ENCODE results near the gene FILIP1. TPM values are rescaled to one million over a fixed set of nuclear protein-coding genes. Genes with fewer than 3 reads are reported as not detected.

The FILIP1 gene
- polyA plus RNA-seq, 3 donors, result not detected

DNA sequence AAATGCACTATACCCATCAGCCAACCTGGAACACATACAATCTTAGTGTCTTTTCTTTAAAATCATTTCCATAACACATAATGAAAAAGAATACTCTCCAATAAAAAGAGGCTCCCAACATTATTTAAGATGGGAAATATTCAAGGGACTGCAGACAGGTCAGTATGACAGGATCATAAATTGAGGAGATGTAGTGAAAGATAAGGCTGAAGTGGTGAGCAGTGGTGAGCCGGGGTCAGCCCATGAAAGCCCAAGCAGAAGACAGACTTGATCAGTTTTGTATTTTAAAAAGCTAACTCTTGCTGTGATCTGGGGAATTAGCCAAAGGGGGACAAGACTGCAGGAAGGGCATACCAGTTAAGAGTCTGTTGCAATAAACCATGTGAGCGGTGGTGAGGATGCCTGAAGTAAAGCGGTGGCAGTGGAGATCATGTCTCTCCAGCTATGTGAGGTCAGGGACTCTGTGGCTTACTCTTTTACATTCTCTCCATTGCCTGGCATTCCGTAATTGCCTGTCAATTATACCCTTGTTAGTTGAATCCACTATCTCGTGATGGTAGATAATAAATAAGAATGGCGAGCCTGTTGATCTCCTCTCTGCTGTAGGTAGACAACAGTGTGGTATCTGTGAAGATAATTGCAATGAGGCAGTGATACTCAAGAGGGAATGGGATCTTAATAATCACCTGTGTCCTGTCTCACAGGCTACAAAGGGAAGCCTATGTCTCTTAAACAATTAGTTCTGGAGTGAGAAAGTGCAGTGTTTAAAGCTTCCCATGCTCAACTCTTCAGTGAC lies 97.4 kb downstream of the FILIP1 start:
- Histone ChIP-seq H3K27me3 (ENCODE audit: control insufficient read depth in 2 of 2, insufficient read depth in 2 of 2, low read length in 2 of 2) (no peaks in the 10 kb centered on the region), H3K4me1 (ENCODE audit: control insufficient read depth in 1 of 2, insufficient read depth in 2 of 2, low read length in 2 of 2) (no peaks in the 10 kb centered on the region), H3K9ac (ENCODE audit: insufficient read depth, low read length, poor library complexity, severe bottlenecking) (no peak overlapping the region), H3K4me2 (replicated peaks; ENCODE audit: extremely low read depth, low read length, poor library complexity, severe bottlenecking) (no peak overlapping the region), H3K27ac (ENCODE audit: low read depth in 1 of 2, low read length in 2 of 2) (no peak overlapping the region), H3K4me3 (replicated peaks in 1 of 3; ENCODE audit: low read depth in 2 of 3, low read length in 3 of 3) (no peak overlapping the region), H2AFZ (ENCODE audit: insufficient read depth, low read depth, low read length, poor library complexity, severe bottlenecking) (no peak overlapping the region), H3K9me3 (replicated peaks in 1 of 2; ENCODE audit: control insufficient read depth in 1 of 2, insufficient read depth in 1 of 2, low read length in 2 of 2) (peaks cover 0 to 3% of the 10 kb centered on the region in 2 donors), H3K36me3 (replicated peaks in 1 of 2; ENCODE audit: control insufficient read depth in 1 of 2, insufficient read depth in 2 of 2, low read length in 2 of 2) (no peaks in the 10 kb centered on the region), H4K20me1 (ENCODE audit: insufficient read depth, low read length) (no peaks in the 10 kb centered on the region), H3K79me2 (ENCODE audit: insufficient read depth, low read length) (no peaks in the 10 kb centered on the region)
- Mint-ChIP-seq H3K27me3 (ENCODE audit: low read depth in 3 of 3) (no peaks in the 10 kb centered on the region), H3K9me3 (peaks cover 0 to 7% (median 0%) of the 10 kb centered on the region in 7 donors), H3K27ac (no peak overlapping the region), H3K36me3 (no peaks in the 10 kb centered on the region), H3K4me1 (no peaks in the 10 kb centered on the region), H3K4me3 (no peak overlapping the region)
- TF ChIP-seq, protein P1, sequence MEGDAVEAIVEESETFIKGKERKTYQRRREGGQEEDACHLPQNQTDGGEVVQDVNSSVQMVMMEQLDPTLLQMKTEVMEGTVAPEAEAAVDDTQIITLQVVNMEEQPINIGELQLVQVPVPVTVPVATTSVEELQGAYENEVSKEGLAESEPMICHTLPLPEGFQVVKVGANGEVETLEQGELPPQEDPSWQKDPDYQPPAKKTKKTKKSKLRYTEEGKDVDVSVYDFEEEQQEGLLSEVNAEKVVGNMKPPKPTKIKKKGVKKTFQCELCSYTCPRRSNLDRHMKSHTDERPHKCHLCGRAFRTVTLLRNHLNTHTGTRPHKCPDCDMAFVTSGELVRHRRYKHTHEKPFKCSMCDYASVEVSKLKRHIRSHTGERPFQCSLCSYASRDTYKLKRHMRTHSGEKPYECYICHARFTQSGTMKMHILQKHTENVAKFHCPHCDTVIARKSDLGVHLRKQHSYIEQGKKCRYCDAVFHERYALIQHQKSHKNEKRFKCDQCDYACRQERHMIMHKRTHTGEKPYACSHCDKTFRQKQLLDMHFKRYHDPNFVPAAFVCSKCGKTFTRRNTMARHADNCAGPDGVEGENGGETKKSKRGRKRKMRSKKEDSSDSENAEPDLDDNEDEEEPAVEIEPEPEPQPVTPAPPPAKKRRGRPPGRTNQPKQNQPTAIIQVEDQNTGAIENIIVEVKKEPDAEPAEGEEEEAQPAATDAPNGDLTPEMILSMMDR (IDR thresholded peaks at IDR 0.05), result no peak
- intact Hi-C loops (cut with micrococcal nuclease), result no loop called here
- no peak for DNase-seq
- WGBS (ENCODE audit: insufficient coverage), result 90% methylated on average over 2 of the region's 6 CpGs

DNA sequence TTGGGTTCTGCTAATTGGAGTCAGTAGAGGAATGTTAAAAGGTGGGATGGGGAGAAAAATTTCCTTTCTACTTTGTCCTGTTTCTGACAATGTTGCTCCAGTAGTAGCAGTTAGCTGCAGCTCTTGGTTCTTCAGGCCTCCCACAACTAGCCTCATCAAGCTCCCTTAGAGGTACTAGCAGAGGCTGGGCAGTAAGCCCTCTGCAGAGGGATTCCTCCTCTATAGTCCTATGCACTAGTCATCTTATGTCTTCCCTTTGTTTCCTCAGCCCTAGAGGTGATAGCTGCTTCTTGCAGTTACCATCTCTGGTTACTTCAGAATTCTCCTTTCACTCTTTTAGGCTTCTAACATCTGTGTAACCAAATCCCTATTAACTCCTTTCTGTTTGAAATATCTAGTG lies 99.8 kb downstream of the FILIP1 start:
- no peaks in the 10 kb centered on the region for H3K27me3 ChIP-seq (ENCODE audit: control insufficient read depth in 2 of 2, insufficient read depth in 2 of 2, low read length in 2 of 2)
- H3K4me3 ChIP-seq (replicated peaks in 1 of 3; ENCODE audit: low read depth in 2 of 3, low read length in 3 of 3), result no peak overlapping the region
- Mint-ChIP-seq H3K36me3 (no peaks in the 10 kb centered on the region), H3K4me1 (no peaks in the 10 kb centered on the region), H3K9me3 (peaks cover 0 to 7% (median 0%) of the 10 kb centered on the region in 7 donors), H3K27me3 (ENCODE audit: low read depth in 3 of 3) (no peaks in the 10 kb centered on the region), H3K27ac (no peak overlapping the region), H3K4me3 (no peak overlapping the region)
- TF ChIP-seq, protein P1 (IDR thresholded peaks at IDR 0.05), result no peak
- DNase-seq, result no peak
- H3K79me2 ChIP-seq (ENCODE audit: insufficient read depth, low read length), result no peaks in the 10 kb centered on the region
- H3K4me2 ChIP-seq (replicated peaks; ENCODE audit: extremely low read depth, low read length, poor library complexity, severe bottlenecking), result no peak overlapping the region
- H4K20me1 ChIP-seq (ENCODE audit: insufficient read depth, low read length), result no peaks in the 10 kb centered on the region
- intact Hi-C loops (cut with micrococcal nuclease), result no loop called here
- H3K9me3 ChIP-seq (replicated peaks in 1 of 2; ENCODE audit: control insufficient read depth in 1 of 2, insufficient read depth in 1 of 2, low read length in 2 of 2), result peaks cover 0 to 3% of the 10 kb centered on the region in 2 donors
- H2AFZ ChIP-seq (ENCODE audit: insufficient read depth, low read depth, low read length, poor library complexity, severe bottlenecking), result no peak overlapping the region
- no peaks in the 10 kb centered on the region for H3K4me1 ChIP-seq (ENCODE audit: control insufficient read depth in 1 of 2, insufficient read depth in 2 of 2, low read length in 2 of 2)
- no peaks in the 10 kb centered on the region for H3K36me3 ChIP-seq (replicated peaks in 1 of 2; ENCODE audit: control insufficient read depth in 1 of 2, insufficient read depth in 2 of 2, low read length in 2 of 2)
- no peak overlapping the region for H3K27ac ChIP-seq (ENCODE audit: low read depth in 1 of 2, low read length in 2 of 2)
- no peak overlapping the region for H3K9ac ChIP-seq (ENCODE audit: insufficient read depth, low read length, poor library complexity, severe bottlenecking)
